OCI-LY7 (cell line): ENCODE results near the gene VCX2. TPM values are rescaled to one million over a fixed set of nuclear protein-coding genes. Genes with fewer than 3 reads are reported as not detected.

Experiments used
- BruUV-seq: library from RNA; stranded (reverse); fragments of 400-500 nt; replicated peaks from 2 replicates; lab custom pipeline; 2021; lab: Mats Ljungman, UMichigan
- CTCF ChIA-PET: fragments of 300-600 bp; sonication (Branson Sonifier 250); formaldehyde crosslinking; loops from one replicate; lab custom pipeline; 2022; ENCODE audit warnings: antibody characterized with exemption; ENCODE audit not compliant: unreplicated experiment; lab: Charles Lee
- POLR2A ChIA-PET: fragments of 300-600 bp; sonication (Branson Sonifier 250); formaldehyde crosslinking; loops from one replicate; lab custom pipeline; 2022; ENCODE audit warnings: antibody characterized with exemption; lab: Charles Lee
- DNase-seq: peaks from one replicate; pipeline ENCODE4 v3.0.0-alpha.2; 2015; ENCODE audit warnings: low spot score
- H2AFZ ChIP-seq: fragments of 200-600 bp; sonication (generic), shearing (Covaris generic); 2 replicates; pipeline ENCODE4 v1.6.1; 2014; ENCODE audit warnings: mild to moderate bottlenecking, antibody characterized with exemption, low read length, moderate library complexity
- H3K27ac ChIP-seq: fragments of 200-600 bp; sonication (generic); 2 replicates; pipeline ENCODE4 v1.5.1; 2014; ENCODE audit warnings: mixed run types, low read depth, mild to moderate bottlenecking, moderate library complexity, low read length, inconsistent platforms; ENCODE audit not compliant: poor library complexity, severe bottlenecking
- H3K36me3 ChIP-seq: fragments of 200-600 bp; sonication (generic); 2 replicates; pipeline ENCODE4 v1.6.1; 2014; ENCODE audit warnings: mild to moderate bottlenecking, antibody characterized with exemption, low read length, moderate library complexity, mixed read lengths; ENCODE audit not compliant: insufficient read depth
- H3K4me1 ChIP-seq: fragments of 200-600 bp; sonication (generic); 2 replicates; pipeline ENCODE4 v1.5.1; 2014; ENCODE audit warnings: mild to moderate bottlenecking, low read length; ENCODE audit not compliant: insufficient read depth, poor library complexity, severe bottlenecking
- H3K4me2 ChIP-seq: fragments of 200-600 bp; sonication (generic); 2 replicates; pipeline ENCODE4 v1.6.1; 2014; ENCODE audit warnings: mild to moderate bottlenecking, low read length
- H3K4me3 ChIP-seq: fragments of 200-600 bp; sonication (generic); 2 replicates; pipeline ENCODE4 v1.5.1; 2014; ENCODE audit warnings: mild to moderate bottlenecking, low read depth, low read length; ENCODE audit not compliant: poor library complexity, severe bottlenecking
- H3K79me2 ChIP-seq: fragments of 200-600 bp; sonication (generic); 2 replicates; pipeline ENCODE4 v1.6.1; 2016; ENCODE audit warnings: low read depth, mild to moderate bottlenecking, low read length, moderate library complexity, mixed read lengths; ENCODE audit not compliant: insufficient read depth
- H3K9me2 ChIP-seq: fragments of 200-600 bp; sonication (generic); 2 replicates; pipeline ENCODE4 v1.6.1; 2016; ENCODE audit warnings: mild to moderate bottlenecking, low read length, mixed read lengths; ENCODE audit not compliant: insufficient read depth
- H3K9me3 ChIP-seq: fragments of 200-600 bp; sonication (generic); 2 replicates; pipeline ENCODE4 v1.6.1; 2014; ENCODE audit warnings: mild to moderate bottlenecking, mixed run types, low read length, mixed read lengths
- H4K20me1 ChIP-seq: fragments of 200-600 bp; sonication (generic); 2 replicates; pipeline ENCODE4 v1.6.1; 2014; ENCODE audit warnings: mild to moderate bottlenecking, antibody characterized with exemption, low read length, moderate library complexity, mixed read lengths; ENCODE audit not compliant: insufficient read depth
- EZH2phosphoT487 ChIP-seq: fragments of 200-600 bp; sonication (generic); IDR thresholded peaks from 2 replicates; pipeline ENCODE4 v1.6.1; 2018; ENCODE audit warnings: low read depth, borderline replicate concordance, mild to moderate bottlenecking, mixed run types, antibody characterized with exemption, low read length, moderate library complexity, mixed read lengths
- intact Hi-C: fragments of 100-400 bp; cut with micrococcal nuclease; formaldehyde crosslinking; loops from one replicate; pipeline ENCODE4 v1.10.0; 2022; ENCODE audit not compliant: unreplicated experiment
- total RNA-seq, 2 experiments: library from RNA; depleted of rRNA in 1 of 2; stranded (reverse); fragments of >200 nt in 1 of 2; shearing (Covaris generic) in 1 of 2; gene quantifications; 2 replicates each; pipeline ENCODE4 v1.2.3, GENCODE V29; 2014 to 2022
- TF ChIP-seq, protein P1 (sequence below): fragments of 200-600 bp; sonication (generic); conservative IDR thresholded peaks from 2 replicates; pipeline ENCODE4 v1.5.1; 2014; ENCODE audit warnings: mild to moderate bottlenecking, antibody characterized with exemption, low read length, moderate library complexity, mixed read lengths

The VCX2 gene
- total RNA-seq, 2 experiments from 2014 or later = not detected

DNA sequence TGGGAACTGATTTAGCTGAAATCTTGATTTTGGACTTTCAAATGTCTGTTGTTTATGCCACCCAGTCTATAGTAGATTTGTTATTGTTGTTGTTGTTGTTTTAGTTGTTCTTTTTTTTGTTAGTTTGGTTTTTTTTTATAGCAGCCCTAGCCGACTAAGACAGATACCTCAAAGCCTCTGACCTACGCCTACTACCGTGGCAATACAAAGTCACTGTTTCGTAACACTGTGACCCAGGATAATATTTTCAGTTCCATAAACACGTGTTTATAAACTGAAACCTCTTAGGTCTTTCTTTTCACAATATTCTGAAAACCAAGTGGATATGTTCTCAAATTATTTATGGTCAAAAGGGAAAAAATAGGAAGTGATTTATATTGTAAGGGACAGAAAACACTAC, 32.8 kb downstream of the VCX2 start:
- CTCF ChIA-PET = no interaction called here
- Histone ChIP-seq H3K27ac (no peak overlapping the region), H4K20me1 (no peaks in the 10 kb centered on the region), H3K9me3 (no peaks in the 10 kb centered on the region), H3K4me1 (no peaks in the 10 kb centered on the region), H3K4me2 (no peak overlapping the region), H3K79me2 (no peaks in the 10 kb centered on the region), H3K36me3 (no peaks in the 10 kb centered on the region), H3K9me2 (no peaks in the 10 kb centered on the region), H3K4me3 (no peak overlapping the region), H2AFZ (no peak overlapping the region)
- intact Hi-C loops = no loop called here
- POLR2A ChIA-PET = no interaction called here
- no peak for DNase-seq
- no peak for TF ChIP-seq EZH2phosphoT487
- TF ChIP-seq, protein P1, sequence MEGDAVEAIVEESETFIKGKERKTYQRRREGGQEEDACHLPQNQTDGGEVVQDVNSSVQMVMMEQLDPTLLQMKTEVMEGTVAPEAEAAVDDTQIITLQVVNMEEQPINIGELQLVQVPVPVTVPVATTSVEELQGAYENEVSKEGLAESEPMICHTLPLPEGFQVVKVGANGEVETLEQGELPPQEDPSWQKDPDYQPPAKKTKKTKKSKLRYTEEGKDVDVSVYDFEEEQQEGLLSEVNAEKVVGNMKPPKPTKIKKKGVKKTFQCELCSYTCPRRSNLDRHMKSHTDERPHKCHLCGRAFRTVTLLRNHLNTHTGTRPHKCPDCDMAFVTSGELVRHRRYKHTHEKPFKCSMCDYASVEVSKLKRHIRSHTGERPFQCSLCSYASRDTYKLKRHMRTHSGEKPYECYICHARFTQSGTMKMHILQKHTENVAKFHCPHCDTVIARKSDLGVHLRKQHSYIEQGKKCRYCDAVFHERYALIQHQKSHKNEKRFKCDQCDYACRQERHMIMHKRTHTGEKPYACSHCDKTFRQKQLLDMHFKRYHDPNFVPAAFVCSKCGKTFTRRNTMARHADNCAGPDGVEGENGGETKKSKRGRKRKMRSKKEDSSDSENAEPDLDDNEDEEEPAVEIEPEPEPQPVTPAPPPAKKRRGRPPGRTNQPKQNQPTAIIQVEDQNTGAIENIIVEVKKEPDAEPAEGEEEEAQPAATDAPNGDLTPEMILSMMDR = no peak
- no TSS peak for BruUV-seq

DNA sequence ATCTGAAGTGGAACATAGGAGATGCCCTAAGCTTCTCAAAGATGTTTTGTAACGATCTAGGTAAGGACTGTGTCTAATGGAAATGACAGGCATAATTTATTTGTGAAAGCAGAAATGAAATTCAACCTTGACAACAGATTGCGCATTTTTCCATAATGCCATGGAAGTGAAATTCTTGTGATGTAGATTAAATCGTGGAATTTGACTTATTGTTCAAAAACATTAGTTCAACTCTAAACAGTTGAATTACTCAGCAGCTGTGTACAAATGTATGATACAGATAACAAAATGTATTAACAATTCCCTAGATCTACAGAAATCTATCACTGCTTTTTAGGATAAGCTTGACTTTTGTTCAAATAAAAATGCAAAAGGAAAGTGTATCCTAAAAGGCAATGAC, 44.4 kb downstream of the VCX2 start:
- H2AFZ ChIP-seq = no peak overlapping the region
- DNase-seq = no peak
- H3K4me2 ChIP-seq = no peak overlapping the region
- POLR2A ChIA-PET = no interaction called here
- no peaks in the 10 kb centered on the region for H3K79me2 ChIP-seq
- no peak for TF ChIP-seq EZH2phosphoT487
- TF ChIP-seq, protein P1 = no peak
- H4K20me1 ChIP-seq = no peaks in the 10 kb centered on the region
- CTCF ChIA-PET = no interaction called here
- no peaks in the 10 kb centered on the region for H3K9me3 ChIP-seq
- no TSS peak for BruUV-seq
- no peaks in the 10 kb centered on the region for H3K4me1 ChIP-seq
- no peaks in the 10 kb centered on the region for H3K9me2 ChIP-seq
- intact Hi-C loops = no loop called here
- H3K36me3 ChIP-seq = no peaks in the 10 kb centered on the region
- no peak overlapping the region for H3K4me3 ChIP-seq
- H3K27ac ChIP-seq = no peak overlapping the region

DNA sequence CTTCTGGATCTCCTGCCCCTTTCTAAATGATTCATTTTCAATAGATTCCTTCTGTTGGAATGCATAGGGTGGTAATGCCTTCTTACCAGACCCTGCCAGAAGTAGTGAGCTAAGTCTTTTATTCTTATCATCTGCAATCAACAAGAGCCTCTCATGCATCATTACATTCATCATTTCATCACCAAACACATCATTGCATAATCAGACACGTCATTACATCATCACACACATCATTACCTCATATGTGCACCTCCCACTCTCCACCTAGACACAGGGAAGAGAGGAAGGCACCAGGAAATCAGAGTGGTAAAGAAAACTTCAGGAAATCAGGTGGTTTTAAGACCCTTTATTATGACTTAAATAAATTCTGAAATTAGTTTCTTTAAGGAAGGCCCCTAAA, 45.0 kb downstream of the VCX2 start:
- intact Hi-C loops = no loop called here
- Histone ChIP-seq H3K9me2 (no peaks in the 10 kb centered on the region), H2AFZ (no peak overlapping the region), H3K36me3 (no peaks in the 10 kb centered on the region), H3K9me3 (no peaks in the 10 kb centered on the region), H4K20me1 (no peaks in the 10 kb centered on the region), H3K79me2 (no peaks in the 10 kb centered on the region), H3K27ac (no peak overlapping the region), H3K4me3 (no peak overlapping the region), H3K4me2 (no peak overlapping the region), H3K4me1 (no peaks in the 10 kb centered on the region)
- ChIA-PET CTCF (no interaction called here), POLR2A (no interaction called here)
- DNase-seq = no peak
- TF ChIP-seq EZH2phosphoT487 = no peak
- TF ChIP-seq, protein P1 = no peak
- no TSS peak for BruUV-seq
